Kidney epithelial cell (primary cell): ENCODE results near the gene VILL. TPM values are rescaled to one million over a fixed set of nuclear protein-coding genes. Genes with fewer than 3 reads are reported as not detected.

Experiments used
- DNase-seq: peaks from one replicate; pipeline ENCODE4 v3.0.0-alpha.2; 2010; ENCODE audit warnings: low read depth
- H3K27me3 ChIP-seq: 2 replicates; pipeline ENCODE4 v1.6.0; 2011; ENCODE audit warnings: low read length; ENCODE audit not compliant: control insufficient read depth, insufficient read depth
- H3K36me3 ChIP-seq: 2 replicates; pipeline ENCODE4 v1.5.1; 2011; ENCODE audit warnings: low read length; ENCODE audit not compliant: control insufficient read depth, insufficient read depth
- H3K4me3 ChIP-seq: 2 replicates; pipeline ENCODE4 v1.5.1; 2011; ENCODE audit warnings: low read depth, mild to moderate bottlenecking, control low read depth, low read length
- CTCF ChIP-seq: IDR thresholded peaks from 2 replicates; pipeline ENCODE4 v1.5.1; 2011; ENCODE audit warnings: mild to moderate bottlenecking, moderate library complexity, low read length, control low read depth, inconsistent platforms; ENCODE audit not compliant: insufficient read depth, poor library complexity, severe bottlenecking
- total RNA-seq: library from RNA; depleted of rRNA; stranded (reverse); fragments of >200 nt; gene quantifications from 2 replicates; pipeline ENCODE4 v1.2.3, GENCODE V29; 2015

The VILL gene
- total RNA-seq, 1 donor from 2014 or later = 7.8 TPM

- Histone ChIP-seq H3K4me3 (no peak overlapping the region), H3K27me3 (no peaks in the 10 kb centered on the region), H3K36me3 (peaks cover 4% of the 10 kb centered on the region)
- no peak for TF ChIP-seq CTCF
- no peak for DNase-seq
These were observed 9.9 kb upstream of the VILL start for GRCh38 chr3:37980462-37981347.

GRCh38 chr3:37981348-37981664 is 9.3 kb upstream of the VILL start:
- no peak for DNase-seq
- Histone ChIP-seq H3K27me3 (no peaks in the 10 kb centered on the region), H3K4me3 (no peak overlapping the region), H3K36me3 (peaks cover 4% of the 10 kb centered on the region)
- no peak for TF ChIP-seq CTCF

- no peaks in the 10 kb centered on the region for H3K27me3 ChIP-seq
- H3K4me3 ChIP-seq = no peak overlapping the region
- DNase-seq = no peak
- no peak for TF ChIP-seq CTCF
- peaks cover 4% of the 10 kb centered on the region for H3K36me3 ChIP-seq
These were observed 8.3 kb upstream of the VILL start for GRCh38 chr3:37982331-37982730.

- Histone ChIP-seq H3K36me3 (peaks cover 4% of the 10 kb centered on the region), H3K27me3 (no peaks in the 10 kb centered on the region), H3K4me3 (no peak overlapping the region)
- TF ChIP-seq CTCF = no peak
- no peak for DNase-seq
These were observed 6.5 kb upstream of the VILL start for GRCh38 chr3:37984051-37984450.

- H3K36me3 ChIP-seq = peaks cover 4% of the 10 kb centered on the region
- TF ChIP-seq CTCF = no peak
- DNase-seq = no peak
- no peaks in the 10 kb centered on the region for H3K27me3 ChIP-seq
- no peak overlapping the region for H3K4me3 ChIP-seq
These were observed 6.0 kb upstream of the VILL start for GRCh38 chr3:37984596-37984995.
